A673 (cell line): Measurements from ENCODE around the gene EML1. TPM values are rescaled to one million over a fixed set of nuclear protein-coding genes. Genes with fewer than 3 reads are reported as not detected.

Source experiments
- BruUV-seq: library from RNA; stranded (reverse); fragments of 400-500 nt; replicated peaks from 2 replicates; lab custom pipeline; 2021; lab: Mats Ljungman, UMichigan
- CTCF ChIA-PET: fragments of 300-600 bp; sonication (Branson Sonifier 250); formaldehyde crosslinking; loops from one replicate; lab custom pipeline; 2022; ENCODE audit warnings: antibody characterized with exemption; lab: Charles Lee
- POLR2A ChIA-PET: fragments of 300-600 bp; sonication (Branson Sonifier 250); formaldehyde crosslinking; loops from one replicate; lab custom pipeline; 2022; ENCODE audit warnings: antibody characterized with exemption; ENCODE audit not compliant: low non-redundant PET; lab: Charles Lee
- DNase-seq: peaks from one replicate; pipeline ENCODE4 v3.0.0-alpha.2; 2015; ENCODE audit warnings: low spot score
- H3K27ac ChIP-seq: fragments of 200-600 bp; sonication (generic); 2 replicates; pipeline ENCODE4 v1.5.1; 2016; ENCODE audit warnings: mixed run types, low read depth, mild to moderate bottlenecking, mixed read lengths, antibody characterized with exemption, low read length; ENCODE audit not compliant: poor library complexity, severe bottlenecking
- H3K27me3 ChIP-seq: fragments of 200-600 bp; sonication (generic); replicated peaks from 2 replicates; pipeline ENCODE4 v1.6.1; 2017; ENCODE audit warnings: mixed run types, low read depth, mild to moderate bottlenecking, mixed read lengths, antibody characterized with exemption, low read length; ENCODE audit not compliant: insufficient read depth, poor library complexity
- H3K36me3 ChIP-seq: fragments of 200-600 bp; sonication (generic); 2 replicates; pipeline ENCODE4 v1.6.1; 2016; ENCODE audit warnings: mixed run types, mild to moderate bottlenecking, mixed read lengths, antibody characterized with exemption, low read length; ENCODE audit not compliant: insufficient read depth, poor library complexity, severe bottlenecking
- H3K4me1 ChIP-seq: fragments of 200-600 bp; sonication (generic); 2 replicates; pipeline ENCODE4 v1.6.1; 2017; ENCODE audit warnings: mixed run types, mild to moderate bottlenecking, mixed read lengths, antibody characterized with exemption, low read length; ENCODE audit not compliant: insufficient read depth, poor library complexity, severe bottlenecking
- H3K4me3 ChIP-seq: fragments of 200-600 bp; sonication (generic); 2 replicates; pipeline ENCODE4 v1.5.1; 2016; ENCODE audit warnings: low read depth, mixed run types, mild to moderate bottlenecking, mixed read lengths, low read length; ENCODE audit not compliant: poor library complexity, severe bottlenecking
- H3K9me3 ChIP-seq: fragments of 200-600 bp; sonication (generic); 2 replicates; pipeline ENCODE4 v1.6.1; 2016; ENCODE audit warnings: mixed run types, low read depth, mild to moderate bottlenecking, mixed read lengths, antibody characterized with exemption, low read length; ENCODE audit not compliant: poor library complexity, severe bottlenecking
- EZH2 ChIP-seq: fragments of 200-600 bp; sonication (generic); IDR thresholded peaks from 2 replicates; pipeline ENCODE4 v1.6.1; 2017; ENCODE audit warnings: borderline replicate concordance, low read depth, mild to moderate bottlenecking, mixed read lengths, antibody characterized with exemption, low read length; ENCODE audit not compliant: poor library complexity, severe bottlenecking
- intact Hi-C: fragments of 100-400 bp; cut with micrococcal nuclease; formaldehyde crosslinking; loops from one replicate; pipeline ENCODE4 v1.10.0; 2022; ENCODE audit not compliant: unreplicated experiment
- total RNA-seq: library from RNA; stranded (reverse); gene quantifications from 2 replicates; pipeline ENCODE4 v1.2.3, GENCODE V29; 2021
- TF ChIP-seq, protein P1 (sequence below): fragments of 300-800, 200-600 bp; sonication (generic); conservative IDR thresholded peaks from 2 replicates; pipeline ENCODE4 v1.5.1; 2017; ENCODE audit warnings: low read depth, mild to moderate bottlenecking, antibody characterized with exemption, low read length, moderate library complexity, mixed read lengths

Gene EML1
- total RNA-seq, 1 experiment from 2014 or later = 34.1 TPM

DNA sequence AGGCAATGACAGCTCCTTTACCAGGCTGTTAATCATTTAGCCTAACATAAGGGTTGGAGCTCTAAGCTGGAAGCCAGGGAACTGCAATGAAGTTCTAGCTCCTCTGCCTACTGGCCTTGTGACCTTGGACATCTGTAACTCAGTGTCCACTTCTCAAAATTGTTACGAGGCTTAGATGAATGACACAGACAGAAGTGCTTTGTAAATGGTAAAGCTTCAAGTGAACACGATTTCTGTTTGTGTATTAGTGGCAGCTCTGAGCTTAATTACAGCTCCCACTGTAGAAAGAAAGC, 122.8 kb downstream of the EML1 start:
- H3K4me1 ChIP-seq = no peaks in the 10 kb centered on the region
- CTCF ChIA-PET = no interaction called here
- no peak overlapping the region for H3K27ac ChIP-seq
- no peaks in the 10 kb centered on the region for H3K9me3 ChIP-seq
- BruUV-seq = no TSS peak
- TF ChIP-seq, protein P1, sequence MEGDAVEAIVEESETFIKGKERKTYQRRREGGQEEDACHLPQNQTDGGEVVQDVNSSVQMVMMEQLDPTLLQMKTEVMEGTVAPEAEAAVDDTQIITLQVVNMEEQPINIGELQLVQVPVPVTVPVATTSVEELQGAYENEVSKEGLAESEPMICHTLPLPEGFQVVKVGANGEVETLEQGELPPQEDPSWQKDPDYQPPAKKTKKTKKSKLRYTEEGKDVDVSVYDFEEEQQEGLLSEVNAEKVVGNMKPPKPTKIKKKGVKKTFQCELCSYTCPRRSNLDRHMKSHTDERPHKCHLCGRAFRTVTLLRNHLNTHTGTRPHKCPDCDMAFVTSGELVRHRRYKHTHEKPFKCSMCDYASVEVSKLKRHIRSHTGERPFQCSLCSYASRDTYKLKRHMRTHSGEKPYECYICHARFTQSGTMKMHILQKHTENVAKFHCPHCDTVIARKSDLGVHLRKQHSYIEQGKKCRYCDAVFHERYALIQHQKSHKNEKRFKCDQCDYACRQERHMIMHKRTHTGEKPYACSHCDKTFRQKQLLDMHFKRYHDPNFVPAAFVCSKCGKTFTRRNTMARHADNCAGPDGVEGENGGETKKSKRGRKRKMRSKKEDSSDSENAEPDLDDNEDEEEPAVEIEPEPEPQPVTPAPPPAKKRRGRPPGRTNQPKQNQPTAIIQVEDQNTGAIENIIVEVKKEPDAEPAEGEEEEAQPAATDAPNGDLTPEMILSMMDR = no peak
- TF ChIP-seq EZH2 = no peak
- H3K4me3 ChIP-seq = no peak overlapping the region
- H3K36me3 ChIP-seq = peaks cover 4% of the 10 kb centered on the region
- POLR2A ChIA-PET = no interaction called here
- no peaks in the 10 kb centered on the region for H3K27me3 ChIP-seq
- no peak for DNase-seq
- intact Hi-C loops = no loop called here

DNA sequence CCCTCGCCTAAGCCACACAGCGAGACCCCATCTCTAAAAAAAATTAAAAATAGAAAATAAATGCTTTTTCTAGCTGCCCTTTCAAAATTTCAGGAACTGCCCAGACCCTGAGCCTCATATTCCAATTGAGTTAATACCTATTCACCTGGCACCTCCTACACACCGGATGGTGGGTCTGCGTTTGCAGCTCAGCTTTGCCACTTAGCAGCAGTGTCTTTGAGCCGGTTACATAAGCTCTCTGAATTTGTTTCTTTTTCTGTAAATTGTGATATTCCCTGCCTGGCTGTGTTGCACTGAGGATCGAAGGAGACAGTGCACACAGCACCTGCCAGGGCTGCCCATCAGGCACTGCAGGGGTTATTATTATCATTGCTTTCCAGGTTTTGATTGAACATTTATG, 125.6 kb downstream of the EML1 start:
- Histone ChIP-seq H3K27ac (no peak overlapping the region), H3K27me3 (no peaks in the 10 kb centered on the region), H3K4me3 (no peak overlapping the region), H3K9me3 (no peaks in the 10 kb centered on the region), H3K4me1 (no peaks in the 10 kb centered on the region), H3K36me3 (no peaks in the 10 kb centered on the region)
- ChIA-PET CTCF (no interaction called here), POLR2A (no interaction called here)
- no TSS peak for BruUV-seq
- TF ChIP-seq EZH2 = no peak
- TF ChIP-seq, protein P1 = no peak
- intact Hi-C loops = no loop called here
- DNase-seq = no peak

DNA sequence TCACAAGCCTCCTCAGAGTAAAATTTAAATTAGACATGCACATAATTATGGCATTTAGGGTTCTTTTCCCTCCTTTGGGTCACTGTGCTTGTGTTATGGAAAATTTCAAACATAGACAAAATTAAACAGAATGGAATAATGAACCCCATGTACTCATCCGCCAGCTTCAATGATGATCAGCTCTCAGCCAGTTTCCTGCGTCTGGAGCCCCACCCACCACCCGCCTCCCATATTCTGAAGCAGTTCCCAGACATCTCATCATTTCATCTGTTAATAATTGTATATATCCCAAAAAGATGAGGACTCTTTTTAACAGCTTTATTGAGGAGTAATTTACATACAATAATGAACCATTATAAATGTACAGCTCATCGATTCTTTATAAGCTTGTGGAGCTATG, 128.2 kb downstream of the EML1 start:
- Histone ChIP-seq H3K4me3 (no peak overlapping the region), H3K36me3 (no peaks in the 10 kb centered on the region), H3K27me3 (no peaks in the 10 kb centered on the region), H3K9me3 (no peaks in the 10 kb centered on the region), H3K4me1 (no peaks in the 10 kb centered on the region), H3K27ac (no peak overlapping the region)
- intact Hi-C loops = no loop called here
- TF ChIP-seq EZH2 = no peak
- TF ChIP-seq, protein P1 = no peak
- no TSS peak for BruUV-seq
- DNase-seq = no peak
- ChIA-PET CTCF (no interaction called here), POLR2A (no interaction called here)
